Stomach smooth muscle (tissue), 2 donors: ENCODE results near the gene NPIPA5.
"Not testable (repeated sequence)": the region's sequence is repeated elsewhere in the genome, so short reads cannot be mapped to it uniquely, and the experiment has no call there.

Experiments used
- H3K27ac ChIP-seq: one replicate; pipeline ENCODE4 v1.7.0; 2013; ENCODE audit warnings: mild to moderate bottlenecking, low read length, inconsistent platforms
- H3K27me3 ChIP-seq, 2 donors: one replicate each; pipeline ENCODE4 v1.7.0; 2013; ENCODE audit warnings: low read length in 2 of 2; ENCODE audit not compliant: insufficient read depth in 2 of 2, control insufficient read depth in 1 of 2
- H3K36me3 ChIP-seq, 2 donors: one replicate each; pipeline ENCODE4 v1.7.0; 2013; ENCODE audit warnings: low read length in 2 of 2; ENCODE audit not compliant: control insufficient read depth in 2 of 2, insufficient read depth in 2 of 2
- H3K4me1 ChIP-seq: one replicate; pipeline ENCODE4 v1.7.0; 2013; ENCODE audit warnings: low read length; ENCODE audit not compliant: control insufficient read depth, insufficient read depth
- H3K4me3 ChIP-seq, 2 donors: one replicate each; pipeline ENCODE4 v1.7.0; 2013; ENCODE audit warnings: low read length in 2 of 2
- H3K9ac ChIP-seq, 2 donors: one replicate each; pipeline ENCODE4 v1.7.0; 2013; ENCODE audit warnings: low read length in 2 of 2, mild to moderate bottlenecking in 1 of 2
- H3K9me3 ChIP-seq, 2 donors: one replicate each; pipeline ENCODE4 v1.7.0; 2013; ENCODE audit warnings: low read length in 2 of 2; ENCODE audit not compliant: control insufficient read depth in 2 of 2
- donor health status: healthy.
- donor health status: Pancreatic carcinoma.

NPIPA5 gene

GRCh38 chr16:15404792-15405191 lies 26.7 kb upstream of the NPIPA5 start:
- no peak overlapping the region for H3K4me3 ChIP-seq
- H3K9ac ChIP-seq = no peak overlapping the region
- no peaks in the 10 kb centered on the region for H3K27me3 ChIP-seq
- H3K4me1 ChIP-seq = no peaks in the 10 kb centered on the region
- H3K27ac ChIP-seq = no peak overlapping the region
- H3K36me3 ChIP-seq = peaks cover 2 to 5% of the 10 kb centered on the region in 2 donors
- H3K9me3 ChIP-seq = no peaks in the 10 kb centered on the region

- H3K4me3 ChIP-seq, H3K27ac ChIP-seq, H3K9ac ChIP-seq, H3K27me3 ChIP-seq, H3K4me1 ChIP-seq, H3K36me3 ChIP-seq, H3K9me3 ChIP-seq: not testable (repeated sequence)
These were observed 26.0 kb upstream of the NPIPA5 start for GRCh38 chr16:15404091-15404490.

- Histone ChIP-seq H3K4me1 (no peaks in the 10 kb centered on the region), H3K36me3 (peaks cover 2 to 5% of the 10 kb centered on the region in 2 donors), H3K9me3 (no peaks in the 10 kb centered on the region), H3K27ac (no peak overlapping the region), H3K9ac (no peak overlapping the region), H3K27me3 (no peaks in the 10 kb centered on the region), H3K4me3 (no peak overlapping the region)
These were observed 25.4 kb upstream of the NPIPA5 start for GRCh38 chr16:15403392-15403995.

GRCh38 chr16:15401972-15402371 lies 23.9 kb upstream of the NPIPA5 start:
- peaks cover under 1% of the 10 kb centered on the region for H3K4me1 ChIP-seq
- peaks cover 2 to 5% of the 10 kb centered on the region in 2 donors for H3K36me3 ChIP-seq
- H3K4me3 ChIP-seq = no peak overlapping the region
- no peak overlapping the region for H3K27ac ChIP-seq
- no peaks in the 10 kb centered on the region for H3K9me3 ChIP-seq
- no peaks in the 10 kb centered on the region for H3K27me3 ChIP-seq
- H3K9ac ChIP-seq = no peak overlapping the region

GRCh38 chr16:15400314-15400713 lies 22.2 kb upstream of the NPIPA5 start:
- not testable (repeated sequence) for H3K9me3 ChIP-seq, H3K36me3 ChIP-seq, H3K27me3 ChIP-seq, H3K27ac ChIP-seq, H3K4me1 ChIP-seq, H3K4me3 ChIP-seq, H3K9ac ChIP-seq

GRCh38 chr16:15399317-15399716 lies 21.2 kb upstream of the NPIPA5 start:
- Histone ChIP-seq H3K4me3 (no peak overlapping the region), H3K27ac (no peak overlapping the region)

GRCh38 chr16:15398618-15399316 lies 20.7 kb upstream of the NPIPA5 start:
- H3K9ac ChIP-seq = no peak overlapping the region
- H3K9me3 ChIP-seq = no peaks in the 10 kb centered on the region
- H3K4me1 ChIP-seq = peaks cover 3% of the 10 kb centered on the region
- no peak overlapping the region for H3K4me3 ChIP-seq
- H3K27ac ChIP-seq = no peak overlapping the region
- H3K27me3 ChIP-seq = no peaks in the 10 kb centered on the region
- peaks cover 2 to 5% of the 10 kb centered on the region in 2 donors for H3K36me3 ChIP-seq

More at GRCh38 chr16:15399317-15399716, 21.2 kb upstream of the NPIPA5 start:
- H3K4me1 ChIP-seq = peaks cover 3% of the 10 kb centered on the region
- H3K9me3 ChIP-seq = no peaks in the 10 kb centered on the region
- H3K9ac ChIP-seq = no peak overlapping the region
- H3K27me3 ChIP-seq = no peaks in the 10 kb centered on the region
- peaks cover 2 to 5% of the 10 kb centered on the region in 2 donors for H3K36me3 ChIP-seq

- Histone ChIP-seq H3K9me3 (no peaks in the 10 kb centered on the region), H3K4me3 (no peak overlapping the region), H3K9ac (no peak overlapping the region), H3K4me1 (peaks cover 3% of the 10 kb centered on the region), H3K27me3 (no peaks in the 10 kb centered on the region), H3K27ac (no peak overlapping the region), H3K36me3 (peaks cover 2 to 4% of the 10 kb centered on the region in 2 donors)
These were observed 19.0 kb upstream of the NPIPA5 start for GRCh38 chr16:15396948-15397594.

GRCh38 chr16:15396509-15396829 lies 18.4 kb upstream of the NPIPA5 start:
- H3K9me3 ChIP-seq, H3K9ac ChIP-seq, H3K27ac ChIP-seq, H3K36me3 ChIP-seq, H3K4me1 ChIP-seq, H3K27me3 ChIP-seq: not testable (repeated sequence)
- H3K4me3 ChIP-seq = peak overlapping the region in 1 of 2 donors; percentile 75

GRCh38 chr16:15395631-15396508 lies 17.8 kb upstream of the NPIPA5 start, which contains the start of gene MPV17L:
MPV17L (plus strand) TSS chr16:15395754; CDS start chr16:15395898, 144 bp downstream.
- Histone ChIP-seq H3K9ac (peak within 1 kb of the TSS; percentile 38 to 60), H3K4me3 (peak within 1 kb of the TSS; percentile 59 to 75)
- H3K4me1 ChIP-seq, H3K27ac ChIP-seq, H3K27me3 ChIP-seq, H3K36me3 ChIP-seq, H3K9me3 ChIP-seq: not testable (repeated sequence)
